Smooth muscle cell (in vitro differentiated cells): ENCODE data around the gene AURKA. TPM values are rescaled to one million over a fixed set of nuclear protein-coding genes. Genes with fewer than 3 reads are reported as not detected.

ENCODE experiments used
- DNase-seq: peaks from one replicate; lab custom pipeline; 2025; ENCODE audit not compliant: unreplicated experiment; lab: John Stamatoyannopoulos, UW
- H2AFZ ChIP-seq: fragments of 200-600 bp; sonication (generic); 2 replicates; pipeline ENCODE4 v1.6.0; 2016; ENCODE audit warnings: antibody characterized with exemption, low read depth, mild to moderate bottlenecking
- H3F3A ChIP-seq: fragments of 200-600 bp; sonication (generic); 2 replicates; pipeline ENCODE4 v1.6.0; 2017; ENCODE audit warnings: antibody characterized with exemption, low read depth
- H3K27ac ChIP-seq: fragments of 200-600 bp; sonication (generic); 2 replicates; pipeline ENCODE4 v1.5.1; 2016; ENCODE audit warnings: low read depth, mild to moderate bottlenecking
- H3K27me3 ChIP-seq: fragments of 200-600 bp; sonication (generic); 2 replicates; pipeline ENCODE4 v1.6.1; 2016; ENCODE audit warnings: low read depth, mild to moderate bottlenecking
- H3K36me3 ChIP-seq: fragments of 200-600 bp; sonication (generic); 2 replicates; pipeline ENCODE4 v1.5.1; 2016; ENCODE audit warnings: low read depth
- H3K4me1 ChIP-seq: fragments of 200-600 bp; sonication (generic); 2 replicates; pipeline ENCODE4 v1.5.1; 2016; ENCODE audit warnings: low read depth
- H3K4me2 ChIP-seq: fragments of 200-600 bp; sonication (generic); 2 replicates; pipeline ENCODE4 v1.6.0; 2016; ENCODE audit warnings: mild to moderate bottlenecking
- H3K4me3 ChIP-seq: fragments of 200-600 bp; sonication (generic); 2 replicates; pipeline ENCODE4 v1.5.1; 2016; ENCODE audit warnings: mild to moderate bottlenecking
- H3K79me2 ChIP-seq: fragments of 200-600 bp; sonication (generic); 2 replicates; pipeline ENCODE4 v1.6.0; 2016; ENCODE audit warnings: low read depth, mild to moderate bottlenecking
- H3K9ac ChIP-seq: fragments of 200-600 bp; sonication (generic); 2 replicates; pipeline ENCODE4 v1.6.0; 2016; ENCODE audit warnings: low read depth
- H3K9me3 ChIP-seq: fragments of 200-600 bp; sonication (generic); replicated peaks from 2 replicates; pipeline ENCODE4 v1.5.1; 2016; ENCODE audit warnings: low read depth
- H4K20me1 ChIP-seq: fragments of 200-600 bp; sonication (generic); 2 replicates; pipeline ENCODE4 v1.6.0; 2016; ENCODE audit warnings: low read depth
- WGBS: methylation state at CpG from one replicate; pipeline ENCODE4 v1.1.7; 2016; ENCODE audit warnings: low lambda C conversion rate; 5-methylcytosine and 5-hydroxymethylcytosine counted together
- polyA plus RNA-seq: library from polyadenylated mRNA; unstranded; fragments of >200 nt; fragmentation: Nextera tagmentation; extraction: Ambion mirVana; gene quantifications from 2 replicates; pipeline ENCODE4 v1.2.1, GENCODE V29; 2016
- total RNA-seq: library from RNA; depleted of rRNA; stranded (reverse); fragments of >200 nt; gene quantifications from 2 replicates; pipeline ENCODE4 v1.2.3, GENCODE V29; 2014
- TF ChIP-seq, protein P1 (sequence below): fragments of 200-600 bp; sonication (generic); IDR thresholded peaks from 2 replicates; pipeline ENCODE4 v1.5.1; 2017; ENCODE audit warnings: borderline replicate concordance, mild to moderate bottlenecking, antibody characterized with exemption; ENCODE audit not compliant: insufficient read depth, poor library complexity, severe bottlenecking

Gene AURKA
- total and polyA plus RNA-seq, 2 experiments from 2014 or later: 12.7 to 13.9 TPM

DNA sequence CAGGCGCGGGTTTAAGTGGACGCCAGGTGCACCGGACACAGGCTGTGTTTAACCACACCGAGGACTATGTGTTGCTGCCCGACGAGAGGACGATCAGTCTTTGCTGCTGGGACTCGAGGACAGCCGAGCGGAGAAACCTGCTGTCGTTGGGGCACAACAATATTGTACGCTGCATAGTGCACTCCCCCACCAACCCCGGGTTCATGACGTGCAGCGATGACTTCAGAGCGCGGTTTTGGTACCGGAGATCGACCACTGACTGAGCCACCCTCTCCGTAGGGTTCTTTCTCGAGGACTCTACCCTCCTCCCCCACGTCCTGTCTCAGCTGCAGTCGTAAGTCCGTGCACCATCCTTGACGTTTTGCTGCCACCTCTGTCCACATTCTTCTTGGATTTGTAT is 11.4 kb upstream of the AURKA start:
- Histone ChIP-seq H3K9me3 (no peaks in the 10 kb centered on the region), H3K4me3 (no peak overlapping the region), H3K4me2 (no peak overlapping the region), H2AFZ (no peak overlapping the region), H4K20me1 (no peaks in the 10 kb centered on the region), H3K4me1 (no peaks in the 10 kb centered on the region), H3K27ac (no peak overlapping the region), H3K27me3 (no peaks in the 10 kb centered on the region), H3K79me2 (peaks cover 25% of the 10 kb centered on the region), H3F3A (no peaks in the 10 kb centered on the region), H3K36me3 (peaks cover 17% of the 10 kb centered on the region), H3K9ac (no peak overlapping the region)
- 97% methylated on average over 26 of the region's 26 CpGs for WGBS
- DNase-seq: no peak
- TF ChIP-seq, protein P1, sequence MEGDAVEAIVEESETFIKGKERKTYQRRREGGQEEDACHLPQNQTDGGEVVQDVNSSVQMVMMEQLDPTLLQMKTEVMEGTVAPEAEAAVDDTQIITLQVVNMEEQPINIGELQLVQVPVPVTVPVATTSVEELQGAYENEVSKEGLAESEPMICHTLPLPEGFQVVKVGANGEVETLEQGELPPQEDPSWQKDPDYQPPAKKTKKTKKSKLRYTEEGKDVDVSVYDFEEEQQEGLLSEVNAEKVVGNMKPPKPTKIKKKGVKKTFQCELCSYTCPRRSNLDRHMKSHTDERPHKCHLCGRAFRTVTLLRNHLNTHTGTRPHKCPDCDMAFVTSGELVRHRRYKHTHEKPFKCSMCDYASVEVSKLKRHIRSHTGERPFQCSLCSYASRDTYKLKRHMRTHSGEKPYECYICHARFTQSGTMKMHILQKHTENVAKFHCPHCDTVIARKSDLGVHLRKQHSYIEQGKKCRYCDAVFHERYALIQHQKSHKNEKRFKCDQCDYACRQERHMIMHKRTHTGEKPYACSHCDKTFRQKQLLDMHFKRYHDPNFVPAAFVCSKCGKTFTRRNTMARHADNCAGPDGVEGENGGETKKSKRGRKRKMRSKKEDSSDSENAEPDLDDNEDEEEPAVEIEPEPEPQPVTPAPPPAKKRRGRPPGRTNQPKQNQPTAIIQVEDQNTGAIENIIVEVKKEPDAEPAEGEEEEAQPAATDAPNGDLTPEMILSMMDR: no peak

DNA sequence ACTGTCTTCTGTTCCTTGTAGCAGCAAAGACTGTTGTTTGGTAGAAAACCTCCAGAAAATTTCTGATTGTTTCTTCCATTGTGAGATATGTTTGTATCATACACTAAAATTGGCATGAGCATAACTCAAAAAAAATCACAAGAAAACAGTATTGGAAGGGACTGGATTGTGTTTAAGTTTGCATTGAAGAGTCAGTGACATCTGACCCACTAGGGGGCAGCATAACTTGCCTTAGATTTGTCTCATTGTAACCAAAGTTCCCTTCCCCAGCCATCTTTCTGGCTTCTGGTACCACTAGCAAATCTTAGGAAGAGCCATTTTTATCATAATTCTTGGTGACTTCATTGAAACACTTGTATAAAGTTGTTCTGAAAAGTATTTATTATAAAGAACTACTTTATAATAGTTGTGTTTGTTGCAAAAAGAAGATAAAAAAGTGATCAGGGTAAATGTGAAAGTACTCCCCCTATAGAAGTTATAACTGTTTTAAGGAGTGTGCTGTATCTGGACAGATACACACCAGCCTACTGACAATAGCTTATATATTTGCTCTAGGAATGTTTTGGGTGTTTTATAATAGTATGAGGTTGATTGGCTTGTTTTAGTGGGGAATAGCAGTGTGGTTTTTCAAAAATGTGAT is 8.1 kb upstream of the AURKA start:
- no peaks in the 10 kb centered on the region for H3K9me3 ChIP-seq
- TF ChIP-seq, protein P1: peak; percentile 74
- no peaks in the 10 kb centered on the region for H3K4me1 ChIP-seq
- H3K9ac ChIP-seq: no peak overlapping the region
- H3K79me2 ChIP-seq: peaks cover 21% of the 10 kb centered on the region
- no peak for DNase-seq
- peaks cover 28% of the 10 kb centered on the region for H3K36me3 ChIP-seq
- no peak overlapping the region for H3K27ac ChIP-seq
- H2AFZ ChIP-seq: no peak overlapping the region
- H3K27me3 ChIP-seq: no peaks in the 10 kb centered on the region
- no peak overlapping the region for H3K4me2 ChIP-seq
- H3K4me3 ChIP-seq: no peak overlapping the region
- peaks cover 6% of the 10 kb centered on the region for H4K20me1 ChIP-seq
- H3F3A ChIP-seq: no peaks in the 10 kb centered on the region

DNA sequence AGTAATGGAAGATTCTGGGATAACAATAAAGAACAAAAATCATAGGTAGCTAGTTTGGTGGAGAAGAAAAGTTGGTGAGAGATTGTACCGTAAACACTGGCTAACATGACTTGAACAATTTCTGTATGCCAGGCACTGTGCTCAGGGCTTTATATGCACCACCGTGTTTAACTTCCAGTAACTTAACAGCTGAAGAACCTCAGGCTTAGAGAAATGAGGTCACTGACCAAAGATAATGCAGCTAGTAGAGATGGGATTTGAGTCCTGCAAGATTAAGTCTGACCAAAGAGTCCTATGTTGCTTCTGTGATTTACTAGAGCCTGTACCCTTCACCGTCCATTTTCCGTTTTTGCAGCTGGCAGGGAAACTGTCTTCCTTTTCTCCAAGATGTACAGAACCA is 3.2 kb upstream of the AURKA start:
- no peak for DNase-seq
- H3K36me3 ChIP-seq: peaks cover 18% of the 10 kb centered on the region
- no peak overlapping the region for H2AFZ ChIP-seq
- 61% methylated on average over 4 of the region's 4 CpGs for WGBS
- no peak overlapping the region for H3K9ac ChIP-seq
- H3K27me3 ChIP-seq: no peaks in the 10 kb centered on the region
- TF ChIP-seq, protein P1: no peak
- peaks cover 40% of the 10 kb centered on the region for H3K79me2 ChIP-seq
- peaks cover 23% of the 10 kb centered on the region for H3K4me1 ChIP-seq
- H3K4me3 ChIP-seq: no peak overlapping the region
- no peak overlapping the region for H3K4me2 ChIP-seq
- no peaks in the 10 kb centered on the region for H3K9me3 ChIP-seq
- H4K20me1 ChIP-seq: peaks cover 7% of the 10 kb centered on the region
- peaks cover 4% of the 10 kb centered on the region for H3F3A ChIP-seq
- peak overlapping the region; percentile 86 for H3K27ac ChIP-seq

DNA sequence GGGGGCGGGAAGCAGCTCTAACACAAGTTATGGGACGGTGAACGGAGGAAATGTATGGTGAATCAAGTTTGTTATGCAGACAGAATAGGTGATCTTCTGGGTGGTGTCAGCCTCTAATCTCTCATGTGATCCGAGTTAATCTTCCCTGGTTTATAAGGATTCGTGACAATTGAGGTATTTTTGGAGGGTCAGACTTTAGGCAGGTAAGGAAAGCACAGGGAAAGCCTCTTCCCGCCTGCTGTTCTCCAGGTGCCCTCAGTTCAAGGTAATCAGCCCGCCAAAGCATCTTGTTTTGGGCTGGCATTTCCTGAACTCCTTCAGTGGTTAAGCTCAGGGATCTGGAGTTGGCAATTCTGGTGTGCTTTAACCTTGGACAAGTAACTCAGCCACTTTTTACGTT is 1.6 kb upstream of the AURKA start:
- H3F3A ChIP-seq: peaks cover 4% of the 10 kb centered on the region
- H3K27me3 ChIP-seq: no peaks in the 10 kb centered on the region
- no peak for DNase-seq
- H3K9me3 ChIP-seq: no peaks in the 10 kb centered on the region
- 75% methylated on average over 8 of the region's 8 CpGs for WGBS
- H3K4me1 ChIP-seq: peaks cover 23% of the 10 kb centered on the region
- peaks cover 48% of the 10 kb centered on the region for H3K79me2 ChIP-seq
- peak overlapping the region; percentile 97 for H3K4me2 ChIP-seq
- H3K9ac ChIP-seq: peak overlapping the region; percentile 80
- H3K36me3 ChIP-seq: peaks cover 18% of the 10 kb centered on the region
- TF ChIP-seq, protein P1: no peak
- peak overlapping the region; percentile 80 for H3K4me3 ChIP-seq
- peaks cover 7% of the 10 kb centered on the region for H4K20me1 ChIP-seq
- H3K27ac ChIP-seq: peak overlapping the region; percentile 86
- H2AFZ ChIP-seq: no peak overlapping the region
